ENCODE data around the gene CIP2A. TPM values are rescaled to one million over a fixed set of nuclear protein-coding genes. Genes with fewer than 3 reads are reported as not detected.

Gene CIP2A
- polyA plus RNA-seq, 2 of the 4 experiments (the other 2 are of a cell fraction): 30.7 to 31.8 TPM

- TF ChIP-seq MAX (IDR thresholded peaks at IDR 0.05): no peak
Measured at GRCh38 chr3:108513961-108514360, 75.3 kb downstream of the CIP2A start (continued).

GRCh38 chr3:108512671-108513070 is 76.6 kb downstream of the CIP2A start:
- Histone ChIP-seq H3K27ac (no peak overlapping the region), H3K4me2 (no peak overlapping the region), H3K9me3 (no peaks in the 10 kb centered on the region), H3K4me1 (no peaks in the 10 kb centered on the region), H3K4me3 (no peak overlapping the region)
- FAIRE-seq (no peak), ATAC-seq (no peak), DNase-seq (ENCODE audit: low read depth in 1 of 2, low spot score in 1 of 2) (no peak)
- 46% methylated on average over 2 of the region's 2 CpGs for WGBS (ENCODE audit: missing lambda C conversion rate)
- POLR2A ChIA-PET: no interaction called here
- CTCF ChIA-PET: interaction anchor here (1.9 kb wide), 1 partner anchor 40 kb away, joined by 5 read pairs; no protein-coding TSS in a partner anchor
- no peak for TF ChIP-seq PBX3 (IDR thresholded peaks at IDR 0.05)
- no peak for TF ChIP-seq HDAC2 (IDR thresholded peaks at IDR 0.05)
- TF ChIP-seq HOXB13 (CRISPR knock-in tag; IDR thresholded peaks at IDR 0.05; ENCODE audit: low read depth): no peak
- no peak for TF ChIP-seq CHD4 (IDR thresholded peaks at IDR 0.05; ENCODE audit: borderline replicate concordance)

- Histone ChIP-seq H3K27ac (no peak overlapping the region), H3K4me2 (no peak overlapping the region), H3K4me3 (no peak overlapping the region), H3K9me3 (no peaks in the 10 kb centered on the region), H3K4me1 (no peaks in the 10 kb centered on the region)
- TF ChIP-seq NPAS2 (CRISPR knock-in tag; IDR thresholded peaks at IDR 0.05; ENCODE audit: borderline replicate concordance): no peak
- TF ChIP-seq USF2 (IDR thresholded peaks at IDR 0.05): no peak
- no peak for TF ChIP-seq ESRRA (IDR thresholded peaks at IDR 0.05; ENCODE audit: borderline replicate concordance, low read length)
- TF ChIP-seq CHD2 (IDR thresholded peaks at IDR 0.05; ENCODE audit: low read length, partially characterized antibody): no peak
- TF ChIP-seq TFCP2L1 (CRISPR knock-in tag; IDR thresholded peaks at IDR 0.05): no peak
- no peak for TF ChIP-seq REST (IDR thresholded peaks at IDR 0.05)
- ChIA-PET POLR2A (no interaction called here), CTCF (no interaction called here)
- FAIRE-seq (no peak), ATAC-seq (no peak), DNase-seq (ENCODE audit: low read depth in 1 of 2, low spot score in 1 of 2) (no peak)
Measured at GRCh38 chr3:108511490-108511889, 77.7 kb downstream of the CIP2A start.

GRCh38 chr3:108511055-108511454 is 78.2 kb downstream of the CIP2A start:
- H3K4me3 ChIP-seq: no peak overlapping the region
- no peaks in the 10 kb centered on the region for H3K4me1 ChIP-seq
- ChIA-PET POLR2A (no interaction called here), CTCF (no interaction called here)
- no peak overlapping the region for H3K27ac ChIP-seq
- no peak for FAIRE-seq
- TF ChIP-seq NPAS2 (CRISPR knock-in tag; IDR thresholded peaks at IDR 0.05; ENCODE audit: borderline replicate concordance) (no peak), KDM1A (IDR thresholded peaks at IDR 0.05; ENCODE audit: low read depth) (no peak), ZC3H11A (IDR thresholded peaks at IDR 0.05) (no peak), EP300 (IDR thresholded peaks at IDR 0.05) (no peak), NR3C1 (IDR thresholded peaks at IDR 0.05) (no peak), CEBPB (IDR thresholded peaks at IDR 0.05) (no peak), CHD4 (IDR thresholded peaks at IDR 0.05; ENCODE audit: borderline replicate concordance) (no peak), CBX2 (IDR thresholded peaks at IDR 0.05; ENCODE audit: borderline replicate concordance, low read depth) (no peak), HEYL (CRISPR knock-in tag; IDR thresholded peaks at IDR 0.05) (no peak), ZNF302 (CRISPR knock-in tag; IDR thresholded peaks at IDR 0.05) (no peak), POLR2AphosphoS2 (conservative IDR thresholded peaks at IDR 0.05; ENCODE audit: low read length) (no peak), PBX3 (IDR thresholded peaks at IDR 0.05) (no peak), EHMT2 (IDR thresholded peaks at IDR 0.05; ENCODE audit: low read depth) (no peak), HOXA7 (CRISPR knock-in tag; IDR thresholded peaks at IDR 0.05) (no peak), HDAC2 (IDR thresholded peaks at IDR 0.05) (no peak)
- 84% methylated on average over 4 of the region's 4 CpGs for WGBS (ENCODE audit: missing lambda C conversion rate)
- ATAC-seq: no peak
- no peaks in the 10 kb centered on the region for H3K9me3 ChIP-seq
- DNase-seq (ENCODE audit: low read depth in 1 of 2, low spot score in 1 of 2): no peak
- H3K4me2 ChIP-seq: no peak overlapping the region

Data from A549 (cell line).